Ovary (tissue), 9 donors: ENCODE measurements around the gene SULT1A3. TPM values are rescaled to one million over a fixed set of nuclear protein-coding genes. Genes with fewer than 3 reads are reported as not detected.

Experiments used
- DNase-seq, 5 donors: peaks; one replicate each; pipeline ENCODE4 v3.0.0-alpha.2; 2019 to 2020
- H3K27ac ChIP-seq, 2 donors: fragments of 200-600 bp; one replicate each; pipeline versions ENCODE4 v1.5.1 to v1.8.0; 2019 to 2022
- H3K27me3 ChIP-seq: fragments of 200-600 bp; one replicate; pipeline ENCODE4 v1.8.0; 2022
- H3K36me3 ChIP-seq: fragments of 200-600 bp; sonication (generic); one replicate; pipeline ENCODE4 v1.5.1; 2019
- H3K4me1 ChIP-seq: one replicate; pipeline ENCODE4 v1.8.1; 2013; ENCODE audit warnings: mild to moderate bottlenecking, moderate library complexity; ENCODE audit not compliant: insufficient read depth
- H3K4me3 ChIP-seq: fragments of 200-600 bp; sonication (generic); one replicate; pipeline ENCODE4 v1.5.1; 2017
- H3K9me3 ChIP-seq, 2 donors: fragments of 200-600 bp in 1 of 2; sonication (generic) in 1 of 2; one replicate each; pipeline versions ENCODE4 v1.5.1 to v1.8.1; 2013 to 2019; ENCODE audit warnings: mild to moderate bottlenecking in 1 of 2, moderate library complexity in 1 of 2
- EP300 ChIP-seq: sonication (generic); formaldehyde crosslinking; IDR thresholded peaks from one replicate; pipeline ENCODE4 v1.6.1; 2017; ENCODE audit warnings: antibody characterized with exemption
- POLR2A ChIP-seq: fragments of 450-650 bp; IDR thresholded peaks from one replicate; pipeline ENCODE4 v1.6.1; 2017; ENCODE audit warnings: antibody characterized with exemption, mild to moderate bottlenecking, moderate library complexity
- WGBS, 3 donors: extraction: QIAGEN DNeasy Blood & Tissue Kit in 1 of 3; methylation state at CpG; one replicate each; pipeline versions ENCODE4 v1.1.5 to v1.1.7; 2013 to 2017; 5-methylcytosine and 5-hydroxymethylcytosine counted together
- intact Hi-C, 4 donors: fragments of 100-400 bp; cut with DNase I; formaldehyde crosslinking; loops; one replicate each; pipeline versions ENCODE4 v1.11.0 to v1.15.1; 2022 to 2023
- polyA plus RNA-seq, 2 donors: library from polyadenylated mRNA; stranded (reverse); fragments of 200-250 nt in 1 of 2; fragments of 350-450 nt in 1 of 2; fragmentation: Illumina TruSeq in 1 of 2; extraction: RNeasy Lipid Tissue Mini Kit (QIAGEN cat#74804) in 1 of 2; gene quantifications; one replicate each; pipeline ENCODE4 v1.2.3, GENCODE V29; 2013 to 2014
- total RNA-seq, 7 donors: library from RNA; depleted of rRNA in 2 of 7; stranded (reverse); fragments of >200 nt in 2 of 7; fragmentation: NEBNext Ultra II Directional in 3 of 7; extraction: Animal tissue kit (Norgen Biotek cat#: 25700) in 3 of 7; gene quantifications; one replicate each; pipeline versions ENCODE4 v1.1.0 to v1.2.4, GENCODE V29; 2016 to 2023
- TF ChIP-seq, protein P1 (sequence below), 3 donors: fragments of 450-650 bp in 2 of 3; fragments of 200-600 bp in 1 of 3; IDR thresholded peaks; one replicate each; pipeline versions ENCODE4 v1.5.1 to v1.8.0; 2016 to 2022; ENCODE audit warnings: antibody characterized with exemption in 3 of 3, mild to moderate bottlenecking in 1 of 3
- donor health status: DM: no; HTN: no; CAD: no; lungs with moderate emphysema.
- donor health status: DM: no; HTN: no; CAD: no.
- donor health status: Bipolar disorder and iron deficiency.
- donor health status: DM: yes; HTN: yes; CAD: no.
- donor health status: DM: no; HTN: no; CAD: no.
- donor health status: DM: yes; HTN: yes; CAD: no.

The SULT1A3 gene
- total and polyA plus RNA-seq, 9 donors = 4.1 to 12.5 (median 10.0) TPM

DNA sequence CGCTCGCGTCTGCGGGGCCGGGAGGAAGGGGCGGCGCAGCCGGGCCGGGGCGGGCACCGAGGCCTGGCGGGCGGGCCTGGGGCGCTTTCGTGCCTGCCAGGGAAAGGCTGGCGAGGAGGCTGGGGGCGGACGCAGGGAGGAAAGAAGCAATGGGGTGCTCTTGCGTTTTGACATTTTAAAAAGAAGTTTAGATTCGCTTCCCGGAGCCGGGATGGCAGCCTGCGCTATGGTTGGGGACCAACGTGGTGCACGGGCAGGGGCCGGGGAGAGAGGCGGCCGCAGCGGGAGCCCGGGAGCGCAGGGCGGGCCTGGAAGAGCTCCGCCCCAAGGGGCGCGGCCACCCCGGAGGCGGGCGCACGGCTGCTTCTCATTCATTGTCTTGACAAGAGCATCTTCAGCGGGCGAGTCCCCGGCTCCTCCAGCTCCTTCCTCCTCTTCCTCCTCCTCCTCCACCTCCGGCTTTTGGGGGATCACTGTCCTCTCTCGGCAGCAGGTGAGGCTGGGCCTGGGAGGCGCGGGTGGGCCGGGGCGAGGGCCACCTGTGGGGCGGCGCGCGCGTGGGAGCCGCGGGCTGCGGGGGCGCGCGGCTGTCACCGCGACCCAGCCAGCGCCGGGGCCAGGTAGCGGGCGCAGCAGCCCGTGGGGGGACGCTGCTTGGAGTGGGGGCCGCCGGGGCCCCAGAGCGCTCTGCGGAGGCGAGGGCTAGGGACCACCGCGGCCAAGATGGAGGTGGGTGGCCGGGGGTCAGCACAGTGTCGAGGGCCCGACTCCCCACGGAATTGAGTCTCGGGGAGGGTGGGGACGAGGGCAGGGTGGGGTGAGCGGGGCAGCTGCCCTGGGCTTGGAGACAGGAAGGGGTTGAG is 15.6 kb upstream of the SULT1A3 start, which contains the start of gene CORO1A:
TSS of gene CORO1A (plus strand) at position 370 of the 863 bp plus-strand sequence. CDS start 1,608 bp downstream, outside the sequence.
- Histone ChIP-seq H3K9me3 (no peaks in the 10 kb centered on the region), H3K4me3 (peak within 1 kb of the TSS; percentile 52), H3K27me3 (no peaks in the 10 kb centered on the region), H3K4me1 (peaks cover 8% of the 10 kb centered on the region), H3K27ac (peak within 1 kb of the TSS; percentile 18 to 63), H3K36me3 (no peaks in the 10 kb centered on the region)
- WGBS, 3 donors = 1% methylated on average over 58 to 81 of the region's 81 CpGs
- intact Hi-C loops = loop anchor here in 1 of 4 donors (5.0 kb wide), 1 partner anchor 51 kb away; no protein-coding TSS in a partner anchor
- TF ChIP-seq EP300 (no peak), POLR2A (peak; percentile 29)
- DNase-seq = peak; percentile 79 to 88 (median 83)

DNA sequence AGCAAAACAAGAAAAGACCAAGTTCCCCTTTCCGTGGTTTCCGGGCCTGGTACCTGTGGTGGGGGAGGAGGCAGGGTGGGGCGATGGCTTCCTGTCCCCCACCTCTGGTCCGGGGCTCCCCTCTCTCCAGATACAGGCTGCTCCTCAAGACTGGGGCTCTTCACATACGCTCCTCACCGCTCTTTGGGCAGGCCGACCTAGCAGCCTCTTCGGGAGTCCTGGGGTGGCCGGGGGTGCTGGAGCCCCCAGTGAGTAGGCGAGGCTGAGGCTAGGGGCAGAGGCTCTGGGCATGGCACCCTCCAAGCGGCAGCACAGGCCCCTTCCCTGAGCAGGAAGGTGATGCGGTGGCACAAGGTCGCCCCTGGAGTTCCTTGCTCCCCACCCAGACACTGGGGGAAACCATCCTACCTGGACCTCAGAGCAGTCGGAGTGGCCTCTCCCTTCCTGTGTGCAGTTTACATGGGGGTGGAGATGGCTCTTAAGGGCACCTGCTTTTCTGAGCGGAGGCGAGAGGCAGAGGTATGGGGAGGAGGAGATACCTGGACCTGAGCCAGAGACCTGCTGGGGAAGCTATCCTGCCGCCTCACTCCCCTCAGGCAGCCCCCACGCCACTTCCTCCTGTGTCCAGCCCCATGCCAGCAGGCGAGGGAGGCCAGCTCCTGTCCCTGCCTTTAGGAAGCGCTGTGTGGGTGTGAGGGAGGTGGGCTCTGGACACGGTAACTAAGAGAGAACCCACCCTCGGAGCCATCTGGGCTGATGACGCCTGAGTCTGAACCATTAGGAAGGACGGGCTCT is 14.8 kb upstream of the SULT1A3 start:
- Histone ChIP-seq H3K9me3 (no peaks in the 10 kb centered on the region), H3K36me3 (no peaks in the 10 kb centered on the region), H3K4me3 (no peak overlapping the region), H3K27ac (no peak overlapping the region), H3K27me3 (no peaks in the 10 kb centered on the region), H3K4me1 (peaks cover 8% of the 10 kb centered on the region)
- TF ChIP-seq EP300 (no peak), POLR2A (no peak)
- TF ChIP-seq, protein P1, sequence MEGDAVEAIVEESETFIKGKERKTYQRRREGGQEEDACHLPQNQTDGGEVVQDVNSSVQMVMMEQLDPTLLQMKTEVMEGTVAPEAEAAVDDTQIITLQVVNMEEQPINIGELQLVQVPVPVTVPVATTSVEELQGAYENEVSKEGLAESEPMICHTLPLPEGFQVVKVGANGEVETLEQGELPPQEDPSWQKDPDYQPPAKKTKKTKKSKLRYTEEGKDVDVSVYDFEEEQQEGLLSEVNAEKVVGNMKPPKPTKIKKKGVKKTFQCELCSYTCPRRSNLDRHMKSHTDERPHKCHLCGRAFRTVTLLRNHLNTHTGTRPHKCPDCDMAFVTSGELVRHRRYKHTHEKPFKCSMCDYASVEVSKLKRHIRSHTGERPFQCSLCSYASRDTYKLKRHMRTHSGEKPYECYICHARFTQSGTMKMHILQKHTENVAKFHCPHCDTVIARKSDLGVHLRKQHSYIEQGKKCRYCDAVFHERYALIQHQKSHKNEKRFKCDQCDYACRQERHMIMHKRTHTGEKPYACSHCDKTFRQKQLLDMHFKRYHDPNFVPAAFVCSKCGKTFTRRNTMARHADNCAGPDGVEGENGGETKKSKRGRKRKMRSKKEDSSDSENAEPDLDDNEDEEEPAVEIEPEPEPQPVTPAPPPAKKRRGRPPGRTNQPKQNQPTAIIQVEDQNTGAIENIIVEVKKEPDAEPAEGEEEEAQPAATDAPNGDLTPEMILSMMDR (IDR thresholded peaks at IDR 0.05) = no peak
- 8 to 13% (median 11%) methylated on average over 24 of the region's 24 CpGs for WGBS, 3 donors
- DNase-seq = peak in 4 of 5 donors; percentile 21 to 47 (median 33)
- intact Hi-C loops = loop anchor here in 1 of 4 donors (5.0 kb wide), 1 partner anchor 52 kb away; no protein-coding TSS in a partner anchor

DNA sequence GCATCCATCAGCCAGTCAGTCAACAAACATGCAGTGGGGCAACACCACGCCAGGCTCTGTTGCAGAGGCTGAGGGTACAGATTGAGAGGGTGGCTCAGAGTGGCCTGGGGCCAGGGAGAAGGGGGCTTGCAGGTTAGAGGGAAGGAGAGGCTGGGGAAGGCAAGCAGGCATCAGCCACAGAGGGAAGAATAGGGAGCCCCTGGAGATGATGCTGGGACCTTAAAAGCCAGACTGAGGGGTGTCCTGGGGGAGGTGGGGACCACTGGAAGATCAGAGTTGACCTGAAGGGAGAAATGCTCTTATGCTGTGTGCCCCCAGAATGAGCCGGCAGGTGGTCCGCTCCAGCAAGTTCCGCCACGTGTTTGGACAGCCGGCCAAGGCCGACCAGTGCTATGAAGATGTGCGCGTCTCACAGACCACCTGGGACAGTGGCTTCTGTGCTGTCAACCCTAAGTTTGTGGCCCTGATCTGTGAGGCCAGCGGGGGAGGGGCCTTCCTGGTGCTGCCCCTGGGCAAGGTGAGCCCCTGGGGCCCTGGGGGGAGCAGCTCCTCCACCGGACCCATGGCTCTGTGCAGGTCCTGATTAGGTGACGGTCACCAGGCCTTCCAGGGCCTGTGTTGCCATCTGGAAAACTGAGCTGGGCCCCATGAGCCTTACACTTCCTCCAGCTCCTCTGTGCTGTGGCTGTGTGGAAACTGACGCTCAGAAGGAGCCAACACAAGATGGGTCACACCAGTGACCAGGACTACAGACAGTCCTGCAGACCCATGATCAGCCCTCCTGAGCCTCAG is 14.0 kb upstream of the SULT1A3 start:
- no peaks in the 10 kb centered on the region for H3K9me3 ChIP-seq
- no peak overlapping the region for H3K27ac ChIP-seq
- peak in 2 of 5 donors; percentile 23 to 24 for DNase-seq
- no peaks in the 10 kb centered on the region for H3K36me3 ChIP-seq
- intact Hi-C loops = loop anchor here in 1 of 4 donors (5.0 kb wide), 1 partner anchor 53 kb away; no protein-coding TSS in a partner anchor
- 45 to 77% (median 50%) methylated on average over 13 of the region's 13 CpGs for WGBS, 3 donors
- no peak for TF ChIP-seq POLR2A
- TF ChIP-seq, protein P1 (IDR thresholded peaks at IDR 0.05) = no peak
- no peak for TF ChIP-seq EP300
- no peaks in the 10 kb centered on the region for H3K27me3 ChIP-seq
- no peak overlapping the region for H3K4me3 ChIP-seq
- H3K4me1 ChIP-seq = peaks cover 8% of the 10 kb centered on the region

DNA sequence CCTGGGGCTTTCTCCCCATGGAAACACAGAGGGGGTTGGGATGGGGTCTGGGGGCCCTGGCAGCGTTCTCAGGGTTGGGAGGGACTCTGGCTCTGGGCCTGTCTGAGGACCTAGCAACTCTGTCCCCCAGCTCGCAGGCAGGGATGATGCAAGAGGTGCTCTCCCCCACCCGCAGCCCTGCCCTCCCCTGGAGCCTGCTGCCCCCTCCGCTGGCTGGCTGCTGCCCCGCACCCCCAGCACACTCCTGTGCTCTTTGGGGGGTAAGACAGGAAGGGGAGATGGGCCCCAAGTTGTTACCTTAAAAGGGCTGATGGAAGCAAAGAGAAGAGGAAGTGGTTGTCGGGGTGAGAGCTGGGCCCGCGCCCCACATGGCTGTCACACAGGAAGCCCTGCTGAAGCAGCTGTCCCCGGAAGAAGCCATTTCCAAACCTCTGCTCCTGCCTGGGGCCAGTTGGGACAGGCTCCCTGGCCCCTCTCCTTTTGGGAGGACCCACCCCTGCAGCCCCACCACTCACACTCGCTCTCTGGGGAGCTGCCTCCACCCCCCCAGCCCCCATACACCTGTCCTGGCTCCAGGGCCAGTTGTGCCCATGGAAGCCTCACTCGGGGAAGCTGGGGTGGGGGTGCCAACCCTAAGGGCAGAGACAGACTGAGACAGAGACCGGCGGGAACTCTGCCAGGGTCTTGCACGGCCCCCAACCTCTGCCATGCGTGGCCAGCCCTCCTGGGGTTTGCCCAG is 13.2 kb upstream of the SULT1A3 start:
- Histone ChIP-seq H3K4me3 (no peak overlapping the region), H3K27ac (no peak overlapping the region), H3K27me3 (no peaks in the 10 kb centered on the region), H3K9me3 (no peaks in the 10 kb centered on the region), H3K36me3 (no peaks in the 10 kb centered on the region), H3K4me1 (peaks cover 8% of the 10 kb centered on the region)
- peak in 2 of 5 donors; percentile 27 to 35 for DNase-seq
- TF ChIP-seq, protein P1 (IDR thresholded peaks at IDR 0.05) = no peak
- no peak for TF ChIP-seq POLR2A
- no peak for TF ChIP-seq EP300
- intact Hi-C loops = no loop called here
- WGBS, 3 donors = 78 to 85% (median 81%) methylated on average over 15 of the region's 15 CpGs
